Activated CD8-positive, alpha-beta memory T cell treated with anti-CD3 and anti-CD28 coated beads for 24 hours (primary cell): ENCODE results near the gene PPFIA2.

Source experiments
- DNase-seq: peaks from one replicate; pipeline ENCODE4 v3.0.0-alpha.2; 2020

Gene PPFIA2

GRCh38 chr12:81759190-81760051, at the start of gene PPFIA2:
TSS of gene PPFIA2 (minus strand) at chr12:81759350.
- peak; percentile 59 for DNase-seq

GRCh38 chr12:81800298-81801148, 41.4 kb upstream of the PPFIA2 start:
- no peak for DNase-seq

- no peak for DNase-seq
Measured at GRCh38 chr12:81798294-81798693, 39.1 kb upstream of the PPFIA2 start.

- no peak for DNase-seq
Measured at GRCh38 chr12:81797100-81797499, 38.0 kb upstream of the PPFIA2 start.

- no peak for DNase-seq
Measured at GRCh38 chr12:81792666-81793065, 33.5 kb upstream of the PPFIA2 start.

- no peak for DNase-seq
Measured at GRCh38 chr12:81779216-81779615, 20.1 kb upstream of the PPFIA2 start.

- no peak for DNase-seq
Measured at GRCh38 chr12:81778719-81779118, 19.6 kb upstream of the PPFIA2 start.

- peak; percentile 68 for DNase-seq
Measured at GRCh38 chr12:81758421-81759189, 545 bp downstream of the PPFIA2 start.

GRCh38 chr12:81757731-81758365, 1.3 kb downstream of the PPFIA2 start:
- no peak for DNase-seq

- no peak for DNase-seq
Measured at GRCh38 chr12:81729781-81730180, 29.4 kb downstream of the PPFIA2 start.

GRCh38 chr12:81727391-81727790, 31.8 kb downstream of the PPFIA2 start:
- no peak for DNase-seq

GRCh38 chr12:81726634-81727033, 32.5 kb downstream of the PPFIA2 start:
- DNase-seq: no peak

GRCh38 chr12:81723361-81723760, 35.8 kb downstream of the PPFIA2 start:
- DNase-seq: no peak

- DNase-seq: no peak
Measured at GRCh38 chr12:81722004-81722403, 37.1 kb downstream of the PPFIA2 start.

- no peak for DNase-seq
Measured at GRCh38 chr12:81718616-81719015, 40.5 kb downstream of the PPFIA2 start.

GRCh38 chr12:81712536-81712935, 46.6 kb downstream of the PPFIA2 start:
- DNase-seq: no peak

GRCh38 chr12:81705586-81705985, 53.6 kb downstream of the PPFIA2 start:
- no peak for DNase-seq

- DNase-seq: no peak
Measured at GRCh38 chr12:81699551-81699950, 59.6 kb downstream of the PPFIA2 start.

GRCh38 chr12:81692008-81692407, 67.1 kb downstream of the PPFIA2 start:
- DNase-seq: no peak

GRCh38 chr12:81683881-81684280, 75.3 kb downstream of the PPFIA2 start:
- no peak for DNase-seq

- no peak for DNase-seq
Measured at GRCh38 chr12:81679614-81680013, 79.5 kb downstream of the PPFIA2 start.

GRCh38 chr12:81670759-81671158, 88.4 kb downstream of the PPFIA2 start:
- DNase-seq: no peak

- DNase-seq: no peak
Measured at GRCh38 chr12:81668475-81668874, 90.7 kb downstream of the PPFIA2 start.
